ENCODE measurements around the gene SDHD. TPM values are rescaled to one million over a fixed set of nuclear protein-coding genes. Genes with fewer than 3 reads are reported as not detected.

Gene SDHD
- total and polyA plus RNA-seq, 2 donors from 2014 or later, result 111 to 288 TPM

DNA sequence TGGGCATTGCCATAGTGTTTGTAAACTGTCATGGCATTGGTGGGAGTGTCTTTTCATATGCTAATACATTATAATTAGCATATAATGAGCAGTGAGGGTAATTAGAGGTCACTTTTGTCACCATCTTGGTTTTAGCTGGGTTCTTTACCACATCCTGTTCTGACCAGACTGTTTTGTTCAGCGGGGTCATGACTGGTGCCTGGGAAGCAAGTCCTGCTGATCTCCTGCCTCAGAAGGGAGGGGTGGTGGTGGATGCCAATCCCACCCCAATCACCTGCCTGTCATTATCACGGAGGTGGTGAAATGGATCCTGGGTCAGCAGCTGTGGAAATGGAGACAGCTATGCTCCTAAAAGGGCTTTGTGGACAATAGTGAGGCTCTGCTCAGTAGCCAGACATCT, 46.1 kb downstream of the SDHD start:
- no peaks in the 10 kb centered on the region for H3K27me3 ChIP-seq (ENCODE audit: control insufficient read depth, insufficient read depth, low read length)
- DNase-seq (no peak), FAIRE-seq (no peak)
- H3K36me3 ChIP-seq (ENCODE audit: control insufficient read depth in 2 of 3, insufficient read depth in 3 of 3, low read length in 3 of 3), result no peaks in the 10 kb centered on the region
- TF ChIP-seq, protein P1, sequence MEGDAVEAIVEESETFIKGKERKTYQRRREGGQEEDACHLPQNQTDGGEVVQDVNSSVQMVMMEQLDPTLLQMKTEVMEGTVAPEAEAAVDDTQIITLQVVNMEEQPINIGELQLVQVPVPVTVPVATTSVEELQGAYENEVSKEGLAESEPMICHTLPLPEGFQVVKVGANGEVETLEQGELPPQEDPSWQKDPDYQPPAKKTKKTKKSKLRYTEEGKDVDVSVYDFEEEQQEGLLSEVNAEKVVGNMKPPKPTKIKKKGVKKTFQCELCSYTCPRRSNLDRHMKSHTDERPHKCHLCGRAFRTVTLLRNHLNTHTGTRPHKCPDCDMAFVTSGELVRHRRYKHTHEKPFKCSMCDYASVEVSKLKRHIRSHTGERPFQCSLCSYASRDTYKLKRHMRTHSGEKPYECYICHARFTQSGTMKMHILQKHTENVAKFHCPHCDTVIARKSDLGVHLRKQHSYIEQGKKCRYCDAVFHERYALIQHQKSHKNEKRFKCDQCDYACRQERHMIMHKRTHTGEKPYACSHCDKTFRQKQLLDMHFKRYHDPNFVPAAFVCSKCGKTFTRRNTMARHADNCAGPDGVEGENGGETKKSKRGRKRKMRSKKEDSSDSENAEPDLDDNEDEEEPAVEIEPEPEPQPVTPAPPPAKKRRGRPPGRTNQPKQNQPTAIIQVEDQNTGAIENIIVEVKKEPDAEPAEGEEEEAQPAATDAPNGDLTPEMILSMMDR (IDR thresholded peaks at IDR 0.05; ENCODE audit: borderline replicate concordance, extremely low read depth, insufficient read depth), result no peak
- H3K27ac ChIP-seq (ENCODE audit: low read depth in 2 of 2, low read length in 2 of 2), result no peak overlapping the region
- H3K4me1 ChIP-seq (ENCODE audit: control insufficient read depth in 2 of 3, insufficient read depth in 2 of 3, low read depth in 1 of 3, low read length in 3 of 3), result peaks cover 0 to 5% (median 0%) of the 10 kb centered on the region in 3 donors
- H3K9ac ChIP-seq (ENCODE audit: low read length in 3 of 3), result no peak overlapping the region
- no peaks in the 10 kb centered on the region for H3K9me3 ChIP-seq (ENCODE audit: control insufficient read depth in 2 of 3, insufficient read depth in 1 of 3, low read length in 3 of 3)
- no peak overlapping the region for H3K4me3 ChIP-seq (ENCODE audit: low read length in 3 of 3)
- intact Hi-C loops (cut with DNase I), result no loop called here

DNA sequence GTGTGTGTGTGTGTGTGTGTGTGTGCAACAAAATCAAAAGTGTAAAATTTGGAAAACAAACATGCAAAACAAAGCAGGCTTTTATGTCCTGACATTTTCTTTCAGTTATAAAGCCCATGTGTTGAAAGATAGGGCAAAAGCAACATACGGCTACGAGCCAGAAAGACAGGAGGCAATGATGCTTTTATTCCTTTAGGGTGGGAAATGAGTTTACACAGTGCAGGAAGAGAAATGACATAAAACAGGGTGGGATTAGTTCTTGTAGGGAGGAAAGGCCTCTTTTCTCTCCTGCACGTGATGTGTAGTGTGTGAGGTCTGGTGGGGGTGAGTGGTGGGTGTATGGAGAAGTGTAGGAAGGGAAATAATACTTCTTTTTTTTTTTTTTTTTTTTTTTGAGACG, 47.8 kb downstream of the SDHD start:
- H3K4me1 ChIP-seq (ENCODE audit: control insufficient read depth in 2 of 3, insufficient read depth in 2 of 3, low read depth in 1 of 3, low read length in 3 of 3), result no peaks in the 10 kb centered on the region
- FAIRE-seq (no peak), DNase-seq (no peak)
- H3K9ac ChIP-seq (ENCODE audit: low read length in 3 of 3), result no peak overlapping the region
- intact Hi-C loops (cut with DNase I), result no loop called here
- H3K27me3 ChIP-seq (ENCODE audit: control insufficient read depth, insufficient read depth, low read length), result no peaks in the 10 kb centered on the region
- no peaks in the 10 kb centered on the region for H3K9me3 ChIP-seq (ENCODE audit: control insufficient read depth in 2 of 3, insufficient read depth in 1 of 3, low read length in 3 of 3)
- H3K27ac ChIP-seq (ENCODE audit: low read depth in 2 of 2, low read length in 2 of 2), result no peak overlapping the region
- H3K4me3 ChIP-seq (ENCODE audit: low read length in 3 of 3), result no peak overlapping the region
- TF ChIP-seq, protein P1 (IDR thresholded peaks at IDR 0.05; ENCODE audit: borderline replicate concordance, extremely low read depth, insufficient read depth), result no peak
- no peaks in the 10 kb centered on the region for H3K36me3 ChIP-seq (ENCODE audit: control insufficient read depth in 2 of 3, insufficient read depth in 3 of 3, low read length in 3 of 3)

DNA sequence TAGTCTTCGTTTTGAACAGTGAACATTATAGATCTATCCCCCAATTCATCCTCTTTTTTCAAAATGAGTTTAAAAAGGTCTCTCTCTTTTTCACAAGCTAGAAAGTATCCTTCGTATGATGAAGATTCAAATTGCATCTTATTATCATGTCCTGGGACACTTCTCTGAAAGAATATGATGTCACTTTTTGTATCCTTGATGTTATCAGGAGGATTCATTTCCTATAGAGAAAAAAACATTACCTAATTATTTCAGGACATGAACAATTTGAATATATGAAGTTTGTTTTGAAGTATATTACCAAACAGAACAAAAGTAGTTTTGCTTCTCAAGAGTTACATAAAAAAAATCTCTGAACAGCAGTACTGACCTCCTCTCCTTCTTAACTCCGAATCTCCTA, 56.9 kb downstream of the SDHD start:
- H3K27ac ChIP-seq (ENCODE audit: low read depth in 2 of 2, low read length in 2 of 2), result no peak overlapping the region
- H3K4me3 ChIP-seq (ENCODE audit: low read length in 3 of 3), result no peak overlapping the region
- FAIRE-seq, result no peak
- intact Hi-C loops (cut with DNase I), result no loop called here
- H3K9me3 ChIP-seq (ENCODE audit: control insufficient read depth in 2 of 3, insufficient read depth in 1 of 3, low read length in 3 of 3), result peaks cover 0 to 5% (median 0%) of the 10 kb centered on the region in 3 donors
- no peaks in the 10 kb centered on the region for H3K36me3 ChIP-seq (ENCODE audit: control insufficient read depth in 2 of 3, insufficient read depth in 3 of 3, low read length in 3 of 3)
- no peaks in the 10 kb centered on the region for H3K27me3 ChIP-seq (ENCODE audit: control insufficient read depth, insufficient read depth, low read length)
- no peak for DNase-seq
- TF ChIP-seq, protein P1 (IDR thresholded peaks at IDR 0.05; ENCODE audit: borderline replicate concordance, extremely low read depth, insufficient read depth), result no peak
- no peak overlapping the region for H3K9ac ChIP-seq (ENCODE audit: low read length in 3 of 3)
- no peaks in the 10 kb centered on the region for H3K4me1 ChIP-seq (ENCODE audit: control insufficient read depth in 2 of 3, insufficient read depth in 2 of 3, low read depth in 1 of 3, low read length in 3 of 3)

Other genes with a start within 250 kb of the SDHD start
- gene ALG9, start 215.3 kb upstream of the SDHD start, total RNA-seq, result 27.8 TPM
- 30.0 TPM for gene ALG9, start 215.3 kb upstream of the SDHD start, polyA plus RNA-seq (ENCODE audit: insufficient read depth, low read depth, low replicate concordance)
- gene FDXACB1, start 207.7 kb upstream of the SDHD start, total RNA-seq, result 2.6 TPM
- 1.5 TPM for gene FDXACB1, start 207.7 kb upstream of the SDHD start, polyA plus RNA-seq (ENCODE audit: insufficient read depth, low read depth, low replicate concordance)
- gene CFAP68, start 207.3 kb upstream of the SDHD start, total RNA-seq, result 29.5 TPM
- gene CFAP68, start 207.3 kb upstream of the SDHD start, polyA plus RNA-seq (ENCODE audit: insufficient read depth, low read depth, low replicate concordance), result 93.7 TPM
- gene CRYAB, start 175.1 kb upstream of the SDHD start, total RNA-seq, result 1,312 TPM
- 1,857 TPM for gene CRYAB, start 175.1 kb upstream of the SDHD start, polyA plus RNA-seq (ENCODE audit: insufficient read depth, low read depth, low replicate concordance)
- 4.4 TPM for gene HSPB2, start 174.1 kb upstream of the SDHD start, total RNA-seq
- gene HSPB2, start 174.1 kb upstream of the SDHD start, polyA plus RNA-seq (ENCODE audit: insufficient read depth, low read depth, low replicate concordance), result 15.7 TPM
- gene C11orf52, start 168.0 kb upstream of the SDHD start, total RNA-seq, result 27.8 TPM
- gene C11orf52, start 168.0 kb upstream of the SDHD start, polyA plus RNA-seq (ENCODE audit: insufficient read depth, low read depth, low replicate concordance), result 103 TPM
- gene DIXDC1, start 149.5 kb upstream of the SDHD start, total RNA-seq, result 29.5 TPM
- 7.3 TPM for gene DIXDC1, start 149.5 kb upstream of the SDHD start, polyA plus RNA-seq (ENCODE audit: insufficient read depth, low read depth, low replicate concordance)
- 33.1 TPM for gene DLAT, start 61.5 kb upstream of the SDHD start, total RNA-seq
- 27.5 TPM for gene DLAT, start 61.5 kb upstream of the SDHD start, polyA plus RNA-seq (ENCODE audit: insufficient read depth, low read depth, low replicate concordance)
- 7.5 TPM for gene PIH1D2, start 12.9 kb upstream of the SDHD start, total RNA-seq
- 6.6 TPM for gene PIH1D2, start 12.9 kb upstream of the SDHD start, polyA plus RNA-seq (ENCODE audit: insufficient read depth, low read depth, low replicate concordance)
- 21.5 TPM for gene NKAPD1, start 12.6 kb upstream of the SDHD start, total RNA-seq
- gene NKAPD1, start 12.6 kb upstream of the SDHD start, polyA plus RNA-seq (ENCODE audit: insufficient read depth, low read depth, low replicate concordance), result 14.3 TPM
- gene TIMM8B, start 117 bp upstream of the SDHD start, total RNA-seq, result 51.3 TPM
- 167 TPM for gene TIMM8B, start 117 bp upstream of the SDHD start, polyA plus RNA-seq (ENCODE audit: insufficient read depth, low read depth, low replicate concordance)
- gene IL18, start 77.2 kb downstream of the SDHD start, total RNA-seq, result 25.2 TPM
- 37.4 TPM for gene IL18, start 77.2 kb downstream of the SDHD start, polyA plus RNA-seq (ENCODE audit: insufficient read depth, low read depth, low replicate concordance)
- gene TEX12, start 80.5 kb downstream of the SDHD start, total RNA-seq, result not detected
- not detected for gene TEX12, start 80.5 kb downstream of the SDHD start, polyA plus RNA-seq (ENCODE audit: insufficient read depth, low read depth, low replicate concordance)
- gene BCO2, start 88.6 kb downstream of the SDHD start, total RNA-seq, result 9.6 TPM
- 6.9 TPM for gene BCO2, start 88.6 kb downstream of the SDHD start, polyA plus RNA-seq (ENCODE audit: insufficient read depth, low read depth, low replicate concordance)
- gene PTS, start 139.6 kb downstream of the SDHD start, total RNA-seq, result 40.6 TPM
- 76.4 TPM for gene PTS, start 139.6 kb downstream of the SDHD start, polyA plus RNA-seq (ENCODE audit: insufficient read depth, low read depth, low replicate concordance)
- not detected for gene PLET1, start 174.0 kb downstream of the SDHD start, total RNA-seq
- gene PLET1, start 174.0 kb downstream of the SDHD start, polyA plus RNA-seq (ENCODE audit: insufficient read depth, low read depth, low replicate concordance), result not detected

Measured in kidney (tissue), 14 donors.